ENCODE measurements around the gene ACSL5.
A peak's percentile ranks its signal among the peaks of the same experiment; 100 is the strongest.

ACSL5 gene

GRCh38 chr10:112348759-112349158, 25.2 kb upstream of the ACSL5 start:
- Histone ChIP-seq H3K4me3 (no peak overlapping the region), H3K27ac (no peak overlapping the region)

GRCh38 chr10:112349521-112350085, 24.3 kb upstream of the ACSL5 start:
- H3K4me3 ChIP-seq, result no peak overlapping the region
- no peak overlapping the region for H3K27ac ChIP-seq

- Histone ChIP-seq H3K4me3 (no peak overlapping the region), H3K27ac (no peak overlapping the region)
Measured at GRCh38 chr10:112351146-112351545, 22.8 kb upstream of the ACSL5 start.

- H3K4me3 ChIP-seq, result no peak overlapping the region
- no peak overlapping the region for H3K27ac ChIP-seq
Measured at GRCh38 chr10:112352044-112352443, 21.9 kb upstream of the ACSL5 start.

- H3K27ac ChIP-seq, result no peak overlapping the region
- H3K4me3 ChIP-seq, result no peak overlapping the region
Measured at GRCh38 chr10:112353046-112353445, 20.9 kb upstream of the ACSL5 start.

GRCh38 chr10:112356686-112357085, 17.2 kb upstream of the ACSL5 start:
- Histone ChIP-seq H3K4me3 (no peak overlapping the region), H3K27ac (no peak overlapping the region)

- H3K27ac ChIP-seq, result no peak overlapping the region
- no peak overlapping the region for H3K4me3 ChIP-seq
Measured at GRCh38 chr10:112359606-112360307, 14.2 kb upstream of the ACSL5 start.

- Histone ChIP-seq H3K4me3 (no peak overlapping the region), H3K27ac (peak overlapping the region in 8 of 21 experiments; percentile 5 to 66 (median 32))
Measured at GRCh38 chr10:112360308-112361270, 13.3 kb upstream of the ACSL5 start.

GRCh38 chr10:112361951-112362751, 11.8 kb upstream of the ACSL5 start:
- H3K4me3 ChIP-seq, result no peak overlapping the region
- H3K27ac ChIP-seq, result peak overlapping the region in 11 of 21 experiments; percentile 2 to 56 (median 27)

GRCh38 chr10:112362833-112363232, 11.1 kb upstream of the ACSL5 start:
- peak overlapping the region in 8 of 21 experiments; percentile 2 to 56 (median 32) for H3K27ac ChIP-seq
- H3K4me3 ChIP-seq, result no peak overlapping the region

- H3K27ac ChIP-seq, result no peak overlapping the region
- H3K4me3 ChIP-seq, result no peak overlapping the region
Measured at GRCh38 chr10:112363696-112364688, 9.9 kb upstream of the ACSL5 start.

GRCh38 chr10:112365014-112365432, 8.9 kb upstream of the ACSL5 start:
- Histone ChIP-seq H3K4me3 (no peak overlapping the region), H3K27ac (no peak overlapping the region)

- no peak overlapping the region for H3K27ac ChIP-seq
- H3K4me3 ChIP-seq, result no peak overlapping the region
Measured at GRCh38 chr10:112365451-112365850, 8.5 kb upstream of the ACSL5 start.

GRCh38 chr10:112366992-112367391, 6.9 kb upstream of the ACSL5 start:
- H3K4me3 ChIP-seq, result no peak overlapping the region
- no peak overlapping the region for H3K27ac ChIP-seq

GRCh38 chr10:112367516-112367915, 6.4 kb upstream of the ACSL5 start:
- Histone ChIP-seq H3K4me3 (no peak overlapping the region), H3K27ac (no peak overlapping the region)

- no peak overlapping the region for H3K4me3 ChIP-seq
- peak overlapping the region in 7 of 21 experiments; percentile 47 to 76 (median 68) for H3K27ac ChIP-seq
Measured at GRCh38 chr10:112369495-112370423, 4.2 kb upstream of the ACSL5 start.

- peak overlapping the region in 2 of 21 experiments; percentile 59 to 76 for H3K27ac ChIP-seq
Measured at GRCh38 chr10:112370424-112370819, 3.5 kb upstream of the ACSL5 start.

More at GRCh38 chr10:112370424-112370819, 3.5 kb upstream of the ACSL5 start:
- no peak overlapping the region for H3K4me3 ChIP-seq

Data from skin epidermis (tissue), 12 donors.